IPS-NIHi7 (cell line): ENCODE results near the gene FIBCD1.

Experiments used
- DNase-seq: peaks from one replicate; pipeline ENCODE4 v3.0.0; 2012; ENCODE audit warnings: mixed read lengths; ENCODE audit errors: extremely low spot score

FIBCD1 gene

DNA sequence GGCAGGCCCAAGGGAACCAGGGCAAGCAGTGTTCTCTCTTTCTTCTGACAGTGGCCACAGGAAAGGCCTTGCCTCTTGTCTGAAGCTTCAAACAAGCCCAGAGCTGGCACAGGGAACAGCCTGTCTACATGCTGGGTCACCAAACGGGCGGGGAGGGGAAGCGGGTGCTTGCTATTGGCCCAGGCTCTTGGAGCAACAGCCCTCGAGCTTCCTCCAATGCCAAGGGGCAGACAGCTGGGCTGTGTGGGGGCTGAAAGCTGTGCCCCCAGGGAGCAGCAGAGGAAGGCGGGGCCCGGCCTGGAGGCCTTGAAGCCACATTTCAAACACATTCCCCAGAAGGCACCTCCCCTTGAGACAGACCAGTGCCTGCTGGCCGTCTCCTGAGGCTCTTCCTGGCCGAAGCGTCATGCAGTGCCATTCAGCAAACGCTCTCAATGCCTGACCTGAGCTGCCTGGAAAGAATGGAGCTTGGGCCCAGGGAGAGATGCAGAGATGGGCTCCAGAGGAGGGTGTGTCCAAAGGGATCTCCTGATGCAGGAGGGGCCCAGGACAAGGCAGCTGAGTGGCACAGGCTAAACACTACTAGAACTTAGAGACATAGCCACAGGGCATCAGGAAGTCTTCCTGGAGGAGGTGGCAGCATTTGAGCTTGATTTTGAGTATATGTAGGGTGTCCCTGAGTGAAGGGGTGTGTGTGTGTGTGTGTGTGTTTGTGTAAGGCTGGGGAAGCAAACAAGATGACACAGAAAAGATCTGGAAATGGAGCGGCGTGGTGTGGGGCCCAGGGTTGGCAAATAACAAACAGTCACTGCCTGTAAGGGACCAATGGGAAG is 2.5 kb downstream of the FIBCD1 start:
- peak; percentile 80 for DNase-seq

DNA sequence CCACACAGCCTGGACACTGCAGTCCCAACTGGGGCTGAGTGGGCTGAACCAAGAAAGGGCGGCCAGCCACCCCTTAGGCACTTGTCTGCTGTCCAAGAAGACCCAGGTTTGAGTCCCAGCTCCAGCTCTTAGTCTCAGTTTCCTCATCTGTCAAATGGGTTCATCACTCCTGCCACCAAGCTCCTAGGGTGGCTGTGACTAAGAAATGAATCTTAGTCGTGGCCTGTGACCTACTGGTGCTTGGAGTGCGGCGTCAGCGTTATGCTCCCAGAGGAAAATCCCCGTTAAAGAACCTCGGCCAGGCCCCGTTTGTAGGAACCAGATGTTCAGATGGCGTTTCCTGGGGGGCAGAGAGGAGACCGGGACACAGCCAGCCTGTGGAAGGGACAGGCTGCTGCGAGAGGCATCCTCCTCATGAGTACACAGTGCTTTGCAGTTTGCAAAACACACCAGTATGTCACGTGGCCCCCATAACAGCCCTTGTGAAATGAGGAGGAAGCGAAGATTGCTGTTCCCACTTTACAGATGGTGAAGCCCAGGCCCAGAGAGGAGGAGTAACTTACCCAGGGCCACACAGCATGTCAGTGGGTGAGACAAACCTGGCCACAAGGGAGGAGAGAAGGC is 3.3 kb downstream of the FIBCD1 start:
- DNase-seq: no peak

DNA sequence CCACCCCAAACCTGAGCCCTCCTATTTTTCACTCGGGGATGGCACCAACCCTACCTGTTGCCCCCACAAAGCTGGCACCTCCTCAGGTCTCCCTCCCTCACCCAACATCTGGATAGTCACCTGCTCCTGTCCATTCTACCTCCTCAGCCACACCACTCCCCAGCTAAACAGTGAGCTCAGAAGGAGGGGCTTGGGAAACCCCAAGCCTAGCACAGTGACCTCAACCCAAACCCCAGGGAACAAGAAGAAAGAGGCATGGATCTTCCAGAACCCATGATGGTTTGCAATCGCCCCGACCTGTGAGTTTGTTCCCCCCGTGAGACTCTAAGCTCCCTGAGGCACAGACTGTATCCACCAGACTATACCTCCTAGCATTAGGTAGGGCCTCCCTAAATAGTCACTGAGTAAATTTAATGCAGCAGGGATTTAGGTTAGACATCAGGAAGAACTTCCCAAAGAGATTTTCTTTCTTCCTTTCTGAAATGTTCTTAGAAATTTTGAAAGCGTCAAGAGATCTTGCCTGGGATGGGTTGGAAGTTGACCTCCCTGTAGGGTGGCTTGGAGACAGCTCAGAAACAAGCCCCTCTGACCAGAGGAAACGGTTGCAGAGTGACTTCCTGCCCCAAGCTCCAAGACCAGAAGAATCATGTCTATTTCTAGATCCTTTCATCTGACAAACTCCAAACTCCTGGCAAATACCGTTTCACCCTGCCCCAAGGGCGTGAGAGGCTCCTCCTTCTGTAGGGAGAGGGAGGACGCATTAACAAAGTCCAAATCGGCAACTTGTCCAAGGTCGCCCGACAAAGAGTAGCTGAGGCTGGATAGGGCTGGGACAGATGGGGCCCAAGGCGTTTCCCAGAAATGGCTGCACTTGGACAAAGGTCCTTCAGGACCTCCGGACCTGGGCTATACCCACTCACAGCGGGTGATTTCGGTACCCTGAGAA is 4.1 kb downstream of the FIBCD1 start:
- DNase-seq: no peak

DNA sequence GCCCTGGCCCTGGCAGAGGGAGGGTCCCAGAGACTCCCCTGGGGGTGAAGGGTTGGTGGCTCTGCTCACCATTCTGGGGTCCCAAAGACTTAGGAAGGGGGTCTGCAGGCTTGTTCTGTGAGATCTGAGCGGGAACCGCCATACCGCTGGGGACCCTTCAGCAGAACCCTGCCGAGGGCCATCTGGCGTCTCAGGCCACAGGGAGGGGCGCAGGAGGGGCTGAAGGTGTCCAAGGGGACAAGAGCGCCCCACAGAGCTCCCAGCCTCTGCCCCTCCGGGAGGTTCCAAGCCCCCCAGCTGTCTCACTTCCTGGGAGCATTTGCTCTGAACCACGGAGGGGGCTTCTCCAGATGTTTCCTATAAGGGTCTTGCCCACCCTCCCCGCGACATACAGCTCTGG is 4.8 kb downstream of the FIBCD1 start:
- no peak for DNase-seq

DNA sequence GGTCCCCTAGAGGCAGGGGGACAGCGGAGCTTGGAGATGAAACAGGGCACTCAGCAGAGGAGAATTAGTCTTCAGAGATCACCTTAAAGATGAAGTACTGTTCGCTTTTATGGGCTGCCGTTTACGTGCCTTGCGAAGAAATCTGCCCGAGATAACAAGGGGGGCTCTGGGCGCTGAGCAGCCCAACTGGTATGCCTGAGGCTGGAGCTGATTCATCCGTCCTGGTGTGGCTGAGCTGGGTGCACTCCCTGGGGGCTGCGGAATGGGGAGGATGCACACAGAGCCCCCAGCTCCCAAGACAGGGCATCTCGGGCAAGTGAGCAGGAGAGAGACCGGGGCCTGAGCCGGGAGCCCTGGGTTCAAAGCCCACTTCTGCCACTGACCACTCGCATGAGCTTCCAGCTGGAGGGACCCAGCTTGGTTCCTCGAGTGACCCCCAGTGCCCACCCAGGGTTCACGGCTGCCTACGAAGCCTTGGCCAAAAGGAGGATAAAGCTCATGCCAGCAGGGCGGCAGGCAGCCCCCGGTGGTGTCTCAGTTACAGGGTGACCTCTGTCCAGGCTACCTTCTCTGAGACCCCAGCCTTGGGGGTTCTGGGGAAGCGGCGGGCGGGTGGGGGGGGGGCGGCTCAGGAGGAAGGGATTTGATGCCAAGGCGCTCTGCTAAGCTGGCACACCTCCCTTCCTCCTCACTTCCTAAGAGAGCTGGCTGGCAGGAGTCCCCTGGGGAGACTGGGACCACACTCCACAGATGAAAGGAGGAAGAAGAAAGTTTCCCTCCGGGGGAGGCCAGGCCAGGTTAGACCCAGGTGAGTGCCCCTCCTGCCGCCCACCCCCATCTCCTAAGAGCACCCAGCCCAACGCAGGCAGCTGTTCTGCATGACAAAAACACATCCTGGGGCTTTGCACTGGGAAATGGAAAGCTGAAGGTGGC is 5.7 kb downstream of the FIBCD1 start:
- peak; percentile 39 for DNase-seq

DNA sequence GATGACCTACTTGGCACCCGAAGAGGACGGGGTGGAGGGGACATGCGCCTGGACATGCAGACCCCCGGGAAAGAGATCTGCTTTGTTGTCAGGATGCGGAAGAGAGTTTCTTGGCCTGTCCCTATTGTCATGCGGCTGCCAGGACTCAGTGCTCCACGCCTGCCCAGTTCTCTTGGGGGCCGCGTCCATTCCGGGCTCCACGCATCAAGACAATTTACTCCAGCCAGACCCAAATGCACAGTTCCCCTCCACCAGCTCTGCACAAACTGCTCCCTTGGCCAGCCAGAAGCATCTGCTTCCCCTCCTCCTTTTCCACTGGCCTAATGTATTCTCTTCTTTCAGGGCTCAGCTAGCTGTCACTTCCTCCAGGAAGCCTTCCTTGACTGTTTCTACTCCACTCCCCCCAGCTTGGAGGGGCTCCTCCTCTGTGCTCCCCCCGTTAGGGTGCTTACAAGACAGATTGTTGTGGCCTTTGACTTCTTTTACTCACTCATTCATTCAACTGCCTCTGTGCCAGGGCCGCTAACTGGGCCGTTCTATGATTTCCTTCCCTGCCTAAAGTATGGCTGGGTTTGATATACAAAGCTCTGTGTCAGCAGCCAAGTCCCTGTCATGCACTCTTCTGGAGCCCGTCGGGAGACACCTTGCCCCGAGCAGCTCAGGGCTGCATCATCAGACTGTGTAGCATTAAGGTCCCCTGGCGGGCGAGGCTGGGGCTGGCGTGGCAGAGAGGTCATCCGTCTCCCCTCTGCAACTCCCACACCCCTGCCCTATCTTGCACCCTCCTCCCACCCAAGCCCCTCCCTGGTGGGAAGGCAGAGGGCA is 6.6 kb downstream of the FIBCD1 start:
- peak; percentile 56 for DNase-seq

- no peak for DNase-seq
These were observed 7.4 kb downstream of the FIBCD1 start for GRCh38 chr9:130931508-130932254.

GRCh38 chr9:130930804-130931349 is 8.2 kb downstream of the FIBCD1 start:
- DNase-seq: no peak

GRCh38 chr9:130930132-130930803 is 8.8 kb downstream of the FIBCD1 start:
- no peak for DNase-seq

DNA sequence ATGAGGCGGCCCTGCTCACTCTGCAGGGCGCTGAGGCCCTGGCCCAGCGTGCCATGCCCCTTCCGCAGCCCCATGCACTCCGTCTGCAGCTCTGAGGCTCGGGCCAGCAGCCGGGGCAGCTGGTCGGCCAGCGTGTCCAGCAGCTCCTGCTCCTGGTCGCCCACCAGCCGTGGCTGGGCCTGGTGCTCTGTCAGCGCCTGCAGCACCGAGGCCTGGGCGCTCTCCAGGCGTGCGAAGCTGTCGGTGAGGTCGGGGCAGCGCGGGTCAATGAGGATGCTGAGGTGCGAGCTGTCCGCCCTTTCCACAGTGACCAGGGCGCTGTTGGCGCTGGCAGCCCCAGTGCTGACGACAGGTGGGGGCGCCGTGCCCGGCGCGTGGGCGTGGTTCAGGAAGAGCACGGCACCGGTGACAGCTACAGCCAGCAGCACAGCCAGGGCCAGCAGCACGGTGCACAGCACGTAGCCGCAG is 9.4 kb downstream of the FIBCD1 start:
- DNase-seq: no peak

DNA sequence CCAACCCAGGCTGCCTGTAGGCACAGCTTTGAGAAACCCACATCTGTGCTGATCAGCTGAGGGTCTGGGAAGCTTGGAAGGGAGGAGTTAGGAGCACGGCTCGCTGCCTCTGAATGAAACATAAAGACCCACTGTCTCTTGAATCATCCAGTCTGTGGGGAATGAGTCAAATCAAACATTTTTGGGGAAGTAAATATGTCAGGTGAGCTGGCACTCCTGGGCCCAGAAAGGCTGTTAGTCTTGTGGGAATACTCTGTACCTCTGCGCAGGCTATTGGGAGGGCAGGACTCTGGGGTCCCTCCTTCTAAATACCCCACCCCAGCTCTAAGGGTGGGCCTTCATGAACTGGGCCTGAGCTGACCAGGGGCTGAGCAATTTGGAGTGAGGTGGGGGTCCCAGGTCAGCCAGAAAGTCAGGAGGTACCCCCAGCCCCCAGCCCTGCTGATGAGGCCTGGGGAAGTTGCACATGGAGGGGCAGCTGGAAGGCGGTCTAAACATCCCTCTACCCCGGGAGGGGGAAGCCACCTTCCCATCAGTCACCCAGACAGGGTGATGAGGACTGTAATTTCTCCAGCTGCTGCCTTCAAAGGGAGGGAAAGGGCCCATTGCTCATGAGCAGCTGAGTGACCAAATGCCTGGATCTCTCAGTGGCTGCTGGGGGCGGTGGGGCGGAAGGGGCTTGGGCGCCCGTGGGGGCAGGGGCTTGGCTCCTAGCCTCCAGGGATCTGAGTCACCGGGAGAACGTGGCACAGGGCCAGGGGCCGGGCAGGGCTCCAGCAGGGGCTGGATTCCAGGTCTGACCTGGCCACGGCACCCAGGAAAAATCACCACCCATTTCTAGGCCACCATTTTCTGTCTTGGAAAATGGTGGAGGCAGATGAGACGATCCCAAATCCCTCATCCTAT is 10.8 kb downstream of the FIBCD1 start:
- no peak for DNase-seq

GRCh38 chr9:130927338-130927737 is 11.7 kb downstream of the FIBCD1 start:
- no peak for DNase-seq

DNA sequence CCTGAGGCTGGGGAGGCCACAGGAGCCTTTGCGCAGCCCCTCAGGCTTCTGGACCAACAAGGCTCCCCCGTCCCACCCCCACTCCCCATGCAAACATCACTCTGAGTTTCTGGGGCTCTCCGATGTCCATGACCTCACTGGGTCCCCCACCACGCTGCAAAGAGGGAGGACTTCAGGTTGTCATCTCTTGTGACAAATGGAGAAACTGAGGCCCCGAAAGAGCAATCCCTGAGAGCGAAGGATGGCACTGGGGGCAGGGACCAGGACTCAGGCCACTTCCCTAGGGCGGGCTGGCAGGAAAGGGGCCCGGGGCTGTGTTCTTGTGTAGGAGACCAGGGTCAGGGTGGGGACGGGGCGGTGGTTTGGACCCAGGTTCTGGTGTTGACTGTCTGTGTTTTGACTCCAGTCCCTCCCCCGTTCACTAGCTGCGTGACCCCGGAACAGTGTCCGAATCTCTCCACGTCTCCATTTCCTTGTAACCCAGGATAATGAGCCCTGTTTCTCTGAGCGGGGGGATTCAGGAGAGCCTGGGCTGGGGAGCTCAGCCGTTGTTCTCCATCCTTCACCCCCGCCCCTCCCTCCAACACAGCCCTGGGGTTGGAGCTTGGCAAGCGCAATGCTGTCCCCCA is 13.9 kb downstream of the FIBCD1 start:
- no peak for DNase-seq

GRCh38 chr9:130924448-130924788 is 14.6 kb downstream of the FIBCD1 start:
- DNase-seq: no peak

DNA sequence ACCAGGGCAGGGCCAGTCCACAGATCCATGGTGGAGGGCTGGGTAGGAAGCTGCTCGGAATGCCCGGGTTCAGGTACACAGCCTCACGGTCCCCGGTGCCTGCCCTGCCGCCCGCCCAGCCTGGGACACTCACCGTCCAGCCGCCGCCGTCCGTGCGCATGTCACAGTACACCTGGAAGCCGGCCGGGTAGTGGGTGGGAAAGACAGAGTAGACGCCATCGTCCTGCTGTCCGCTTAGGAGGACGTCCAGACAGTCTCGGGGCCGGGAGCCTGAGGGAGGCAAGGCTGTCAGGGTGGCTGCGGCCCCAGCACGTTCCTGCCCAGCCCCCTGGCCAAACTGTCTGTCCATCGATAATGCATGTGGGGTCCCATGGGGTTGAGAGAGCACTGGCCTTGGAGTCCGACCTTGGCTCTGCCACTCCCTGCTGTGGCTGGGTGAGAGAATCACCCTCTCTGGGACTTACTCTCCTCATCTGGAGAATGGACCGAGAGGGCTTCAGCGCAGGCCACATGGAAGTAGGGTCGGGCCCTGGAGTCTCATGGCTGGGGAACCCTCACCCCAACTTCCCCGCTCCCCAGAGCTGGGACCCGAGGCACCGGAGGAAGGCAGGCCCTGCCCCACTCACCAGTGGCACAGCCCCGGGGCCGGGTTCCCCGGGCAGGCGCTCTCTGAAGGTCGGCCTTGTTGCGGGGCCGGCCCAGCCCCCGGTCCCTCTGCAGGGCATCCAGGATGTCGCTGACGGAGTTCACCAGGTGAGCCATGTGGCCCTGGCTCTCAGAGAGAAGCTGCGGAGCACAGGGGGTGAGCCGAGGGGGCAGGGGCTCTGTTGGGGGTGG is 15.2 kb downstream of the FIBCD1 start:
- DNase-seq: no peak
